GOT3 (cell line): Measurements from ENCODE around the gene CAMK2N2.
"Not testable (repeated sequence)": the region's sequence is repeated elsewhere in the genome, so short reads cannot be mapped to it uniquely, and the experiment has no call there.

Experiments
- DNase-seq: peaks from one replicate; lab custom pipeline; 2025; ENCODE audit warnings: mixed read lengths; lab: John Stamatoyannopoulos, UW

CAMK2N2 gene

DNA sequence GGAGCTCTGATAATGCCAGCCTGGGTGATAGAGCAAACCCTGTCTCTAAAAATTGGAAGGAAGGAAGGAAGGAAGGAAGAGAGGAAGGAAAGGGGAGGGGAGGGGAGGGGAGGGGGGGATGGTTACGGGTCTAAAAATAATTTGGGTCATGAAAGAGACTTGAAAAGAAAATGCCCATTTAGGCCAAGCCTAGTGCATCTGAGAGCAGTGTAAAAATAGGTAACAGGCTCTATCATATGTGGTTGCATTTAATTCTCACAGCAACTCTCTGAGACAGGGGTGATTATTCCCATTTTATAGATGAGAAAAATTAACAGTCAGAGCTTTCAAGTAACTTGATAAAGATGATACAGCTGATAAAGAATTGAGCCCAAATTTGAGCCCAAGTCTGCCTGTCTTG is 10.9 kb upstream of the CAMK2N2 start:
- no peak for DNase-seq

- not testable (repeated sequence) for DNase-seq
Observed at GRCh38 chr3:184267249-184267648, 5.9 kb upstream of the CAMK2N2 start.

- DNase-seq: no peak
Observed at GRCh38 chr3:184262764-184263179, 1.4 kb upstream of the CAMK2N2 start.

DNA sequence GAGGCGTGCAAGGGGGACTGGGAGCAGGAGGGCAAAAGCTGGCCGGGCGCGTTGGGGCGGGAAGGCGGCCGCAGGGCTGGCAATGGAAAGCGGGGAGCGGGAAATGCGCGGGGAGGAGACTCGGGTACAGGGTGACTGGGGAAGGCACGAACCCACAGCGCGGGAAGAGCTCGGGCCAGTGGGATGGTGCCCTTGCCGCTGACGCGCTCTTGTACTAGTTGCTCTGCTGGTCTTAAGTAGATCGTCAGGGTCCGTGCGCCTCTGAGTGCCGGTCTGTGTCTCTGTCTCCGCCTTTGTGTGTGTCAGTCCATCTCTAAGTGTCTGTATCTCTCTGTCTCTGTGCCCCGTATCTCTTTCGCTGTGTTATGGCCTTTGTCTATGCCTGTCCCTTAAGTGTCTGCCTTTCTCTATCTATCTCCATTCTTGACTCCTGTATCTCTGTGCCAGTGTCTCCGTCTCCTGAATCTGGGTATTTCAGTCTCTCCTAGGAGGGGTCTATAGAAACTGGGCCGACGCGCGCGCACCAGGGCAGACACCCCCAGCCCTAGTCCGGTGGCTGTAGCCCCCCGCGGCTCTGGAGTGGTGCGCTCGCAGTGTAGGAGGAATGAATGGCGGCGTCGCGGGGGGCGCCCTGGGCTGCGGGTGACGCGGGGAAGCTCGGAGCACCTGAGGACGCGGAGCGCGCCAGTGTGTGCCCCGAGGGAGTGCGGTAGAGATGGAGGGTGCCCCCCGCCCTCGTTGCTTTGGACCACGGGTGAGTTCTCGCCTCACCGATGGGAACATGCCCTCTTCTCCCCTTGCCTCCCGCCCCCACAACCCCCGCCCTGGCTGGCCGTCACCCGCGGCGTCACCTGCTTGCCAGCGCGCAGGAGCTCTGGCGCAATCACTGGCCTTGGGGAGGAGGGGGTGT is 756 bp upstream of the CAMK2N2 start:
- DNase-seq: no peak

- DNase-seq: no peak
Observed at GRCh38 chr3:184260724-184261269, 556 bp downstream of the CAMK2N2 start.

GRCh38 chr3:184259878-184260723 is 1.3 kb downstream of the CAMK2N2 start:
- no peak for DNase-seq

- no peak for DNase-seq
Observed at GRCh38 chr3:184259396-184259877, 1.9 kb downstream of the CAMK2N2 start.

DNA sequence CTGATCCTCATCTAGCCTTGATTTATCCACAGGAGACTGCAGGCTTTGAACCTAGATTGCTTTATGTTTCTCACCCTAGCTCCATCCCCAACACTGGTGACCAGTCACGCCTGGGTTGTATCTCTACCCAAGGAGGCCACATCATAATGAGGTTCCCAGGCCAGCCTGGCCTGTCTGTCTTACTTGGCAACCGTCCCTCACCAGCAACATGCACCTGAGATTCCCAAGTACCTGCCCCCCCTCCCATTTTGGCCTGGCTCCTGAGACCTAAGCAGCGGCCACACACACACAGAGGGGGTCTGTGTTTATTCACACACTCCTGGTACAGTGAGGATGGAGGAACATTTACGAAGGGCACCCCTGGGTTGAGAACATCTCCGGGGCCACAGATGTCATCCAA is 2.4 kb downstream of the CAMK2N2 start:
- no peak for DNase-seq

- no peak for DNase-seq
Observed at GRCh38 chr3:184257083-184257915, 4.1 kb downstream of the CAMK2N2 start.

DNA sequence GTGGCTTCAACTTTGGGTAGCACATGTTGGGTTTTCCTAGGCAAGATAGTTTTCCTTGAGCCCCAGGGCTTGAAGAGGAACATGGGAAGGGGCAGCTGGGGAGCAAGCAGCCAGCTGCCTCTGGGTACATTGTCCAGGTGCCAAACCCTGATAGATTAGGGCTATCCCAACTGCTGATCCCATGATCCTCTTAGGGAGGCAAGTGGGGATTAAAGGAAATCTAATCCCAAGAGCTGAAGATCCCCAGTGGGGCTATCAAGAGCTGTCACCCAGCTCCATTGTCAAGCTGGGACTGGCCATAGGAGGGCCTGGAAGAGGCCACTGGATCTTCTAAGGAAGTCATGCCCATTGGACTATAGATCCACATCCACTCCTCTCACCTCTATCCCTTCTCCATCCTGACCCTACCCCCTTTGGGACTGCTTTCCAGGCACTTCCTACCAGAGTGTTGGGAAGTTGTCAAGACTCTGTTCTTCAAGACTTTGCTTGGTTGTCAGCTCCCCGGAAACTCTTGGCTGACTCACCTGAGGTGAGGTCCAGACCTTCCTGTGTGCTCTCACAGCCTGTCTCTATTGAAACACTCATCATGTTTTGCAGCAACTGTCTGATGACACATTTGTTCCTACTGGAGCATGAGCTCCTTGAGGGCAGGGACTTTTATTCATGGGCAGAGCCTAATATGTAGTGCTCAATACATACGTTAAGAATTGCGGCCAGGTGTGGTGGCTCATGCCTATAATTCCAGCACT is 5.9 kb downstream of the CAMK2N2 start:
- DNase-seq: no peak

GRCh38 chr3:184250167-184250828 is 11.1 kb downstream of the CAMK2N2 start:
- DNase-seq: peak; percentile 67

DNA sequence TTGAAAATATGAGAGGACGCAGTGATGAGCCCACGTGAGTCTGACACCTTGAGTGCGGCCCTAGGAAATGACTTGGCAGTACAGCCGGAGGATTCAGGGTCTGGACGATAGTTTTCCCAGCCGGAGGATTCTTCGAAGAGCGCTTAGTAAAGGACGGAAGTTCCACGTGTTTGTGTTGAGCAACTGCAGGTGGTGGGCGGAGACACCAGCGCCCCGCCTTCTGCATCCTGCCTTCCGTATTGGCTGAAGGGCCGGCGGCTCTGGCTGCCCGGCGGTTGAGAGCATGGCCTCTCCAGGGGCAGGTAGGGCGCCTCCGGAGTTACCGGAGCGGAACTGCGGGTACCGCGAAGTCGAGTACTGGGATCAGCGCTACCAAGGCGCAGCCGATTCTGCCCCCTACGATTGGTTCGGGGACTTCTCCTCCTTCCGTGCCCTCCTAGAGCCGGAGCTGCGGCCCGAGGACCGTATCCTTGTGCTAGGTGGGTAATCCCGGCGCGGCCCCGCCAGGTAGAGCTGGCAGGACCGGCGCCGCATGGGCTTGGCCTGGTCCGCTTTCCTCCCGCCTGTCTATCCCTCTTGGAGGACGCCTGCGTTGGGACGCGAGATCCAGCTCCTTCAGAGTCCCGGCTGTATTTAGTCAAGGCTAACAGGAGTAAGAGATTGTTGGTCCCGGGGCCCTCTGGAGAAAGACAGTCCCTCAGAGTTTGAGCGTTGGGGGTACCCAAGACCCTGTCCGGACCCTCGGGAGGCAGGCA is 11.8 kb downstream of the CAMK2N2 start, which contains the start of gene EEF1AKMT4:
Gene EEF1AKMT4 (plus strand): TSS at position 261 of the 755 bp plus-strand sequence. CDS start 23 bp downstream, at position 284.
- DNase-seq: peak; percentile 94

DNA sequence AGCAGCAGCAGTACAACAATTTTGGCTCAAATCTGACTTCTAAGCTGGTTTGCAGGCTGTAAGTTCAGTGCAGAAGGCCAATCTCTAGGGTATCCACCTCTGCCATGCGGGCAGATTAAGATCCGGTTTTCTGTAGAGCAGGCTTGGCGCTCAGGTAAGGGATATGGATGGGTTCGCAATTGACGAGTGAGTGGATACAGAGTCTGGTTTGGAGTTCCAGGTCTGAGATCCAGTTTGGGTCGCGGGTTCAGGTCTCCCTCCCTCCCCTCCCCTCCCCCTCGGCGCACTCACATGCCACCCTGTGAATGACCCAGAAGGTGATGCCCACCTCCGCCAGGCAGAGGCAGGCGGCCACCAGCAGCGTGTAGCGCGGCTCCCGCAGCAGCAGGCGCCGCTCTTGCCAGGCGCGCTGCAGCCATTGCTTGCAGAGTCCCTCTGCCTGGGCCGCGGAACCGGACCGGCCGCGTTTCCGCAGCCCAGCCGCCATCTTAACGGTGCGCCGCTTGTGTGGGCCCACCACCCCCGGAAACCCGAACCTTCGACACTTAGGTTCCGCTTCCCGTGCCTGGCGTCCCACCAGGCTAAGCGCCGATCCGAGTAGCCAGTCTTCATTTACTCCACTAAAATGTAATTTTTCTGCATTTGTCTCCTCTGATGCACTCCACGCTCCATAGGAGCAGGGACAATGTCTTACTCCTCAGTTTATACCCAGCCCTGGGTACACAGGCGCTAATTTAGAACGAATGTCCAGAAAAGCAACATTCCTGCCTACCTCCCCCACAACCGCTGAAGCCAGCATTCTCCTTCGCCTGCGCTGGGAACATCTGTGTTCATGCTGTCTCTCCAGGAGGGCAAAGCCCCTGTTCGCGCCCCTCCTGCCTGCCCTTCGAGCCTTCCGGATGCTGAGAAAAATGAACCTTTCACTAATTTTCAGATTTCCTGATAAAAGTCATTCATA is 12.6 kb downstream of the CAMK2N2 start, which contains the start of gene ALG3:
Gene ALG3 (minus strand): TSS at position 509 of the 958 bp plus-strand sequence. CDS start 22 bp downstream, at position 487.
- peak; percentile 77 for DNase-seq

DNA sequence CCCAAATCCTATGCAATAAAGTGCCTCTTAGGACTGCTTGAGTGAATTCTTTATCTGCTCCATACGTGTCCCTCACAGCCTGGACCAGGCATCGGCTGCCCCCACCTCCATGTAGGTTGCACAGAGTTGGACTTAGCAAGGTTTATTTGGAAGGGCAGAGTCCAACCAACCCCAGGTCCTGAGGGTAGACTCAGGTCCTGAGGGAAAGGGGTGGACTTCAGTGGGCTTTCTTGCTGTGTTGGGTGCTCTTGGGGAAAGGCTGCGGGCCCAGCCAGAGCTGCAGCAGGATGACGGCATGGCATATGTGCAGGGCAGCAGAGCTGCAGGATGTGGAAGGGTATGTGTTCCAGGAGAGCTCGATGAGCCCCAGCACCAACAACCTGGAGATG is 19.1 kb downstream of the CAMK2N2 start:
- no peak for DNase-seq

DNA sequence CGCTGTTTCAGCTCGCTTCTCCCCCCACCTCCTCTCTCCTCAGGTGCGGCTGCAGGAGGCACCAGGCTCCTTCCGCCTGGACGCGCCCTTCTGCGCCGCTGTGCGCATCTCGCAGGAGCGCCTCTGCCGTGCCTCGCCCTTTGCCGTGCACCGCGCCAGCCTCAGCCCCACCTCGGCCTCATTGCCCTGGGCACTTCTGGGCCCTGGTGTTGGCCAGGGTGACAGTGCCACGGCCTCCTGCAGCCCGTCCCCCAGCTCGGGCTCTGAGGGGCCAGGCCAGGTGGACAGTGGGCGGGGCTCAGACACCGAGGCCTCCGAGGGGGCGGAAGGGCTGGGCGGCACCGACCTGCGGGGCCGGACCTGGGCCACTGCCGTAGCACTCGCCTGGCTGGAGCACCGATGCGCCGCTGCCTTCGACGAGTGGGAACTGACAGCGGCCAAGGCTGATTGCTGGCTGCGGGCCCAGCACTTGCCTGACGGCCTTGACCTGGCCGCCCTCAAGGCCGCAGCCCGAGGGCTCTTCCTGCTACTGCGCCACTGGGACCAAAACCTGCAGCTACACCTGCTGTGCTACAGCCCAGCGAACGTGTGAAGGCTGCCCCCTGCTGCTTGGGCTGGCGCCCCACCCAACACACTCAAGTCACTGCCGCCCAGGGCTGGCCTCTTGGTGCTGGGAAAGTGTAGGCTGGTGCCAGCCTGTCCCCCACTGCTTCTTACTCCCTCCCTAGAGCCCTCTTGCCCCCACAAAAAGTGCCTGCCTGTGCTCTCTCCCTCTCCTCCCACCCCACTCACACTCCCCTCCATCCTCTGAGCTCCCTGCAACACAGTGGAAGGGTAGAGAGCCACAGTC is 19.7 kb downstream of the CAMK2N2 start:
- DNase-seq: no peak

DNA sequence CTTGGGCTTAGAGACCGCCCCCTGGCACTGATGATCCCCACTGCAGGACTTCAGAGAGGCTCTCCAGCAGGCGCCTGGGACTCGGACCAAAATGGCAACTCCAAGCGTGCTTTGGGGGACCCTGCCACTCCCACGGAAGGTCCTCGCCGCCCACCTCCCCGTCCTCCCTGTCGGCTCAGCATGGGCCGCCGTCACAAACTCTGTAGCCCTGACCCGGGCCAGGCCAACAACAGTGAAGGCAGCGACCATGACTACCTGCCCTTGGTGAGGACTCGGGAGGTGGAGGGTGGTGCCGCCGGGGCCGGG is 20.3 kb downstream of the CAMK2N2 start:
- DNase-seq: no peak
